B cell (primary cell): ENCODE results near the gene ADAM11. TPM values are rescaled to one million over a fixed set of nuclear protein-coding genes. Genes with fewer than 3 reads are reported as not detected.

Source experiments
- ATAC-seq: fragments of 200-7000 bp; cut with Tn5 transposase; one replicate; pipeline ENCODE4 v1.10.0; 2021; ENCODE audit warnings: low read depth, mild to moderate bottlenecking, moderate number of reproducible peaks, moderate library complexity
- CTCF ChIA-PET: fragments of 350-600 bp; sonication (Branson Sonifier 250); formaldehyde crosslinking; loops from one replicate; lab custom pipeline; 2021; ENCODE audit warnings: antibody characterized with exemption, inconsistent platforms; lab: Charles Lee
- POLR2A ChIA-PET: fragments of 350-600 bp; sonication (Branson Sonifier 250); formaldehyde crosslinking; loops from one replicate; lab custom pipeline; 2021; ENCODE audit warnings: antibody characterized with exemption; lab: Charles Lee
- DNase-seq: peaks from one replicate; pipeline ENCODE4 v3.0.0; 2013
- H2AFZ ChIP-seq: 2 replicates; pipeline ENCODE4 v1.6.1; 2012; ENCODE audit warnings: mild to moderate bottlenecking, low read depth, low read length; ENCODE audit not compliant: insufficient read depth, poor library complexity, severe bottlenecking
- H3K27ac ChIP-seq, 2 donors: 1 replicate in 1 of 2; 2 replicates in 1 of 2; pipeline ENCODE4 v1.5.1; 2012 to 2013; ENCODE audit warnings: low read length in 2 of 2, mild to moderate bottlenecking in 2 of 2, moderate library complexity in 1 of 2
- H3K27me3 ChIP-seq, 4 experiments: fragments of 200-600 bp in 1 of 4; sonication (generic) in 1 of 4; replicated peaks in 1 of 4; 1 replicate in 2 of 4; 2 replicates in 2 of 4; pipeline versions ENCODE4 v1.6.1 to v1.7.0; 2013 to 2016; ENCODE audit warnings: low read length in 3 of 4, mild to moderate bottlenecking in 2 of 4, mixed read lengths in 1 of 4, moderate library complexity in 1 of 4; ENCODE audit not compliant: insufficient read depth in 4 of 4, control insufficient read depth in 3 of 4; ENCODE audit errors: control extremely low read depth in 1 of 4
- H3K36me3 ChIP-seq, 2 experiments: replicated peaks in 1 of 2; 1 replicate in 1 of 2; 2 replicates in 1 of 2; pipeline versions ENCODE4 v1.6.1 to v1.7.1; 2013; ENCODE audit warnings: low read length in 1 of 2; ENCODE audit not compliant: insufficient read depth in 2 of 2, control insufficient read depth in 1 of 2; ENCODE audit errors: control extremely low read depth in 1 of 2, extremely low read depth in 1 of 2
- H3K4me1 ChIP-seq, 2 donors: fragments of 200-600 bp in 1 of 2; sonication (generic) in 1 of 2; 1 replicate in 1 of 2; 2 replicates in 1 of 2; pipeline versions ENCODE4 v1.5.1 to v1.6.1; 2013 to 2017; ENCODE audit warnings: low read length in 2 of 2; ENCODE audit not compliant: control insufficient read depth in 2 of 2, insufficient read depth in 2 of 2
- H3K4me2 ChIP-seq: replicated peaks from 2 replicates; pipeline ENCODE3; 2012; ENCODE audit warnings: mild to moderate bottlenecking, low read depth, low read length; ENCODE audit not compliant: poor library complexity, severe bottlenecking
- H3K4me3 ChIP-seq, 5 experiments: fragments of 200-600 bp in 1 of 5; sonication (generic) in 1 of 5; 1 replicate in 3 of 5; 2 replicates in 2 of 5; pipeline versions ENCODE4 v1.5.1 to v1.7.0; 2011 to 2016; ENCODE audit warnings: low read length in 4 of 5, mild to moderate bottlenecking in 4 of 5, low read depth in 2 of 5, control low read depth in 1 of 5, moderate library complexity in 1 of 5; ENCODE audit not compliant: insufficient read depth in 1 of 5; ENCODE audit errors: control extremely low read depth in 1 of 5, extremely low read depth in 1 of 5
- H3K79me2 ChIP-seq: fragments of 200-600 bp; sonication (generic); one replicate; pipeline ENCODE4 v1.6.0; 2016; ENCODE audit warnings: low read length; ENCODE audit not compliant: control insufficient read depth, insufficient read depth
- H3K9ac ChIP-seq: fragments of 200-600 bp; sonication (generic); 2 replicates; pipeline ENCODE4 v1.6.1; 2017; ENCODE audit warnings: mild to moderate bottlenecking, low read length, moderate library complexity
- H3K9me3 ChIP-seq, 3 donors: one replicate each; pipeline versions ENCODE4 v1.6.1 to v1.7.1; 2013; ENCODE audit warnings: low read length in 2 of 3; ENCODE audit not compliant: control insufficient read depth in 2 of 3, insufficient read depth in 1 of 3; ENCODE audit errors: control extremely low read depth in 1 of 3
- H4K20me1 ChIP-seq: 2 replicates; pipeline ENCODE4 v1.6.0; 2012; ENCODE audit warnings: mild to moderate bottlenecking, low read length; ENCODE audit not compliant: insufficient read depth, control insufficient read depth, poor library complexity, severe bottlenecking
- H3K27ac Mint-ChIP-seq: one replicate; pipeline ENCODE4 v1.8.0; 2021; ENCODE audit warnings: mixed read lengths
- H3K27me3 Mint-ChIP-seq: one replicate; pipeline ENCODE4 v1.8.0; 2021; ENCODE audit warnings: mixed read lengths
- H3K4me1 Mint-ChIP-seq: one replicate; pipeline ENCODE4 v1.8.0; 2021; ENCODE audit warnings: mixed read lengths
- H3K4me3 Mint-ChIP-seq: one replicate; pipeline ENCODE4 v1.8.0; 2021; ENCODE audit warnings: mixed read lengths
- H3K9me3 Mint-ChIP-seq: one replicate; pipeline ENCODE4 v1.8.0; 2022; ENCODE audit warnings: mixed read lengths; ENCODE audit not compliant: insufficient read depth
- CTCF ChIP-seq: fragments of 200-600 bp; IDR thresholded peaks from one replicate; pipeline ENCODE4 v1.8.0; 2022; ENCODE audit warnings: antibody characterized with exemption, mild to moderate bottlenecking
- EZH2 ChIP-seq: IDR thresholded peaks from 2 replicates; pipeline ENCODE4 v1.6.1; 2012; ENCODE audit warnings: borderline replicate concordance, low read depth, mild to moderate bottlenecking, moderate library complexity, low read length; ENCODE audit not compliant: insufficient read depth, poor library complexity, severe bottlenecking
- WGBS: methylation state at CpG from one replicate; pipeline ENCODE4 v1.1.5; 2013; ENCODE audit warnings: missing lambda C conversion rate; ENCODE audit not compliant: insufficient coverage; 5-methylcytosine and 5-hydroxymethylcytosine counted together
- intact Hi-C: fragments of 100-400 bp; cut with micrococcal nuclease; formaldehyde crosslinking; loops from one replicate; pipeline ENCODE4 v1.10.0; 2022
- polyA plus RNA-seq: library from polyadenylated mRNA; depleted of rRNA; stranded (reverse); fragments of >200 nt; gene quantifications from 2 replicates; pipeline ENCODE4 v1.2.3, GENCODE V29; 2012
- total RNA-seq, 2 donors: library from RNA; stranded (reverse); fragments of 120-200 nt in 1 of 2; gene quantifications; 1 replicate in 1 of 2; 2 replicates in 1 of 2; pipeline versions ENCODE4 v1.2.3 to v1.2.4, GENCODE V29; 2013 to 2022

Gene ADAM11
- total and polyA plus RNA-seq, 2 donors (not counting 1 experiment from before 2014, with no cell fraction given), result 0.39 to 1.00 TPM

GRCh38 chr17:44761932-44762810, 3.4 kb downstream of the ADAM11 start:
- no peak for TF ChIP-seq EZH2
- TF ChIP-seq CTCF, result no peak
- CTCF ChIA-PET, result interaction anchor here (2.2 kb wide), 1 partner anchor 17 kb away, joined by 5 read pairs; no protein-coding TSS in a partner anchor
- H3K9me3 Mint-ChIP-seq, result no peaks in the 10 kb centered on the region
- no peak overlapping the region for H3K27ac Mint-ChIP-seq
- H4K20me1 ChIP-seq, result no peaks in the 10 kb centered on the region
- H3K4me1 ChIP-seq, result peaks cover 11 to 12% of the 10 kb centered on the region in 2 donors
- H3K27me3 ChIP-seq, result peaks cover 0 to 37% (median 15%) of the 10 kb centered on the region in 4 experiments
- H3K79me2 ChIP-seq, result no peaks in the 10 kb centered on the region
- H3K27ac ChIP-seq, result no peak overlapping the region
- H3K9ac ChIP-seq, result no peak overlapping the region
- H3K27me3 Mint-ChIP-seq, result peaks cover 27% of the 10 kb centered on the region
- POLR2A ChIA-PET, result interaction anchor here (0.7 kb wide), 1 partner anchor 873 kb away, joined by 3 read pairs; no protein-coding TSS in a partner anchor
- ATAC-seq (no peak), DNase-seq (no peak)
- no peak overlapping the region for H3K4me3 ChIP-seq
- H3K4me3 Mint-ChIP-seq, result no peak overlapping the region
- no peak overlapping the region for H3K4me2 ChIP-seq
- 94% methylated on average over 10 of the region's 17 CpGs for WGBS
- H3K9me3 ChIP-seq, result peaks cover 0 to 6% (median 0%) of the 10 kb centered on the region in 3 donors
- H2AFZ ChIP-seq, result no peak overlapping the region
- peaks cover 3% of the 10 kb centered on the region for H3K4me1 Mint-ChIP-seq
- intact Hi-C loops, result no loop called here
- H3K36me3 ChIP-seq, result no peaks in the 10 kb centered on the region

- no peak for DNase-seq
- intact Hi-C loops, result no loop called here
- H3K27ac Mint-ChIP-seq, result no peak overlapping the region
Measured at GRCh38 chr17:44763170-44763569, 4.4 kb downstream of the ADAM11 start.

More at GRCh38 chr17:44763170-44763569, 4.4 kb downstream of the ADAM11 start:
- Mint-ChIP-seq H3K4me3 (no peak overlapping the region), H3K9me3 (no peaks in the 10 kb centered on the region), H3K27me3 (peaks cover 18% of the 10 kb centered on the region), H3K4me1 (peaks cover 5% of the 10 kb centered on the region)
- H3K9ac ChIP-seq, result no peak overlapping the region
- ATAC-seq, result no peak
- ChIA-PET POLR2A (no interaction called here), CTCF (interaction anchor here (2.2 kb wide), 1 partner anchor 16 kb away, joined by 5 read pairs; no protein-coding TSS in a partner anchor)
- no peak overlapping the region for H3K27ac ChIP-seq
- H3K4me2 ChIP-seq, result no peak overlapping the region
- H3K9me3 ChIP-seq, result peaks cover 0 to 6% (median 0%) of the 10 kb centered on the region in 3 donors
- peaks cover 0 to 31% (median 12%) of the 10 kb centered on the region in 4 experiments for H3K27me3 ChIP-seq
- TF ChIP-seq CTCF (no peak), EZH2 (no peak)
- no peak overlapping the region for H3K4me3 ChIP-seq
- H4K20me1 ChIP-seq, result no peaks in the 10 kb centered on the region
- H3K79me2 ChIP-seq, result no peaks in the 10 kb centered on the region
- H3K36me3 ChIP-seq, result no peaks in the 10 kb centered on the region
- H3K4me1 ChIP-seq, result peaks cover 11 to 17% of the 10 kb centered on the region in 2 donors
- WGBS, result 94% methylated on average over 4 of the region's 5 CpGs
- H2AFZ ChIP-seq, result no peak overlapping the region
